ENCODE data around the gene GKN2. TPM values are rescaled to one million over a fixed set of nuclear protein-coding genes. Genes with fewer than 3 reads are reported as not detected.

Gene GKN2
- total and polyA plus RNA-seq, 9 of the 15 experiments (the other 6 are each of a cell fraction or from before 2014, with no cell fraction given), result not detected

GRCh38 chr2:68908392-68908970 lies 44.2 kb downstream of the GKN2 start (continued):
- TF ChIP-seq, protein P1, sequence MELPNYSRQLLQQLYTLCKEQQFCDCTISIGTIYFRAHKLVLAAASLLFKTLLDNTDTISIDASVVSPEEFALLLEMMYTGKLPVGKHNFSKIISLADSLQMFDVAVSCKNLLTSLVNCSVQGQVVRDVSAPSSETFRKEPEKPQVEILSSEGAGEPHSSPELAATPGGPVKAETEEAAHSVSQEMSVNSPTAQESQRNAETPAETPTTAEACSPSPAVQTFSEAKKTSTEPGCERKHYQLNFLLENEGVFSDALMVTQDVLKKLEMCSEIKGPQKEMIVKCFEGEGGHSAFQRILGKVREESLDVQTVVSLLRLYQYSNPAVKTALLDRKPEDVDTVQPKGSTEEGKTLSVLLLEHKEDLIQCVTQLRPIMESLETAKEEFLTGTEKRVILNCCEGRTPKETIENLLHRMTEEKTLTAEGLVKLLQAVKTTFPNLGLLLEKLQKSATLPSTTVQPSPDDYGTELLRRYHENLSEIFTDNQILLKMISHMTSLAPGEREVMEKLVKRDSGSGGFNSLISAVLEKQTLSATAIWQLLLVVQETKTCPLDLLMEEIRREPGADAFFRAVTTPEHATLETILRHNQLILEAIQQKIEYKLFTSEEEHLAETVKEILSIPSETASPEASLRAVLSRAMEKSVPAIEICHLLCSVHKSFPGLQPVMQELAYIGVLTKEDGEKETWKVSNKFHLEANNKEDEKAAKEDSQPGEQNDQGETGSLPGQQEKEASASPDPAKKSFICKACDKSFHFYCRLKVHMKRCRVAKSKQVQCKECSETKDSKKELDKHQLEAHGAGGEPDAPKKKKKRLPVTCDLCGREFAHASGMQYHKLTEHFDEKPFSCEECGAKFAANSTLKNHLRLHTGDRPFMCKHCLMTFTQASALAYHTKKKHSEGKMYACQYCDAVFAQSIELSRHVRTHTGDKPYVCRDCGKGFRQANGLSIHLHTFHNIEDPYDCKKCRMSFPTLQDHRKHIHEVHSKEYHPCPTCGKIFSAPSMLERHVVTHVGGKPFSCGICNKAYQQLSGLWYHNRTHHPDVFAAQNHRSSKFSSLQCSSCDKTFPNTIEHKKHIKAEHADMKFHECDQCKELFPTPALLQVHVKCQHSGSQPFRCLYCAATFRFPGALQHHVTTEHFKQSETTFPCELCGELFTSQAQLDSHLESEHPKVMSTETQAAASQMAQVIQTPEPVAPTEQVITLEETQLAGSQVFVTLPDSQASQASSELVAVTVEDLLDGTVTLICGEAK (IDR thresholded peaks at IDR 0.05), result 0 out of 2 replicates have a peak, but pooled peaks have one; percentile 31
- TF ChIP-seq, protein P1 (CRISPR knock-in tag; IDR thresholded peaks at IDR 0.05), result no peak
- TF ChIP-seq TBL1XR1 (IDR thresholded peaks at IDR 0.05; ENCODE audit: low read length in 2 of 2), result no peak
- TF ChIP-seq EWSR1 (IDR thresholded peaks at IDR 0.05; ENCODE audit: borderline replicate concordance, low read depth, partially characterized antibody), result no peak
- TF ChIP-seq, protein P2, sequence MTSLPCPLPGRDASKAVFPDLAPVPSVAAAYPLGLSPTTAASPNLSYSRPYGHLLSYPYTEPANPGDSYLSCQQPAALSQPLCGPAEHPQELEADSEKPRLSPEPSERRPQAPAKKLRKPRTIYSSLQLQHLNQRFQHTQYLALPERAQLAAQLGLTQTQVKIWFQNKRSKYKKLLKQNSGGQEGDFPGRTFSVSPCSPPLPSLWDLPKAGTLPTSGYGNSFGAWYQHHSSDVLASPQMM (CRISPR knock-in tag; IDR thresholded peaks at IDR 0.05), result no peak
- TF ChIP-seq SRF (CRISPR knock-in tag; IDR thresholded peaks at IDR 0.05), result peak; percentile 98 to 100
- no peak for TF ChIP-seq KLF10 (CRISPR knock-in tag; IDR thresholded peaks at IDR 0.05)
- TF ChIP-seq NR4A1 (CRISPR knock-in tag; IDR thresholded peaks at IDR 0.05), result no peak
- TF ChIP-seq NR4A1 (tag; IDR thresholded peaks at IDR 0.05), result 0 out of 2 replicates have a peak, but pooled peaks have one; percentile 26
- no peak for TF ChIP-seq SMAD2 (IDR thresholded peaks at IDR 0.05; ENCODE audit: low read depth, low read length)
- no peak for TF ChIP-seq ATF4 (CRISPR knock-in tag; IDR thresholded peaks at IDR 0.05)
- no peak for TF ChIP-seq FUS (optimal IDR thresholded peaks at IDR 0.05; ENCODE audit: low read depth, low read length)
- TF ChIP-seq, protein P3, sequence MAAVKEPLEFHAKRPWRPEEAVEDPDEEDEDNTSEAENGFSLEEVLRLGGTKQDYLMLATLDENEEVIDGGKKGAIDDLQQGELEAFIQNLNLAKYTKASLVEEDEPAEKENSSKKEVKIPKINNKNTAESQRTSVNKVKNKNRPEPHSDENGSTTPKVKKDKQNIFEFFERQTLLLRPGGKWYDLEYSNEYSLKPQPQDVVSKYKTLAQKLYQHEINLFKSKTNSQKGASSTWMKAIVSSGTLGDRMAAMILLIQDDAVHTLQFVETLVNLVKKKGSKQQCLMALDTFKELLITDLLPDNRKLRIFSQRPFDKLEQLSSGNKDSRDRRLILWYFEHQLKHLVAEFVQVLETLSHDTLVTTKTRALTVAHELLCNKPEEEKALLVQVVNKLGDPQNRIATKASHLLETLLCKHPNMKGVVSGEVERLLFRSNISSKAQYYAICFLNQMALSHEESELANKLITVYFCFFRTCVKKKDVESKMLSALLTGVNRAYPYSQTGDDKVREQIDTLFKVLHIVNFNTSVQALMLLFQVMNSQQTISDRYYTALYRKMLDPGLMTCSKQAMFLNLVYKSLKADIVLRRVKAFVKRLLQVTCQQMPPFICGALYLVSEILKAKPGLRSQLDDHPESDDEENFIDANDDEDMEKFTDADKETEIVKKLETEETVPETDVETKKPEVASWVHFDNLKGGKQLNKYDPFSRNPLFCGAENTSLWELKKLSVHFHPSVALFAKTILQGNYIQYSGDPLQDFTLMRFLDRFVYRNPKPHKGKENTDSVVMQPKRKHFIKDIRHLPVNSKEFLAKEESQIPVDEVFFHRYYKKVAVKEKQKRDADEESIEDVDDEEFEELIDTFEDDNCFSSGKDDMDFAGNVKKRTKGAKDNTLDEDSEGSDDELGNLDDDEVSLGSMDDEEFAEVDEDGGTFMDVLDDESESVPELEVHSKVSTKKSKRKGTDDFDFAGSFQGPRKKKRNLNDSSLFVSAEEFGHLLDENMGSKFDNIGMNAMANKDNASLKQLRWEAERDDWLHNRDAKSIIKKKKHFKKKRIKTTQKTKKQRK (IDR thresholded peaks at IDR 0.05; ENCODE audit: borderline replicate concordance, low read depth, low read length), result no peak
- TF ChIP-seq ZC3H11A (IDR thresholded peaks at IDR 0.05; ENCODE audit: low read depth, low read length), result no peak

Measured in K562 (cell line).